H4 (cell line): ENCODE measurements around the gene HACD4. TPM values are rescaled to one million over a fixed set of nuclear protein-coding genes. Genes with fewer than 3 reads are reported as not detected.
"Not testable (repeated sequence)": the region's sequence is repeated elsewhere in the genome, so short reads cannot be mapped to it uniquely, and the experiment has no call there.

Experiments used
- DNase-seq: peaks from one replicate; pipeline ENCODE4 v3.0.0-alpha.2; 2015; ENCODE audit warnings: low spot score
- total RNA-seq: library from RNA; depleted of rRNA; stranded (reverse); fragments of >200 nt; shearing (Covaris generic); gene quantifications from 2 replicates; pipeline ENCODE4 v1.2.3, GENCODE V29; 2014

The HACD4 gene
- total RNA-seq, 1 experiment from 2014 or later: not detected

DNA sequence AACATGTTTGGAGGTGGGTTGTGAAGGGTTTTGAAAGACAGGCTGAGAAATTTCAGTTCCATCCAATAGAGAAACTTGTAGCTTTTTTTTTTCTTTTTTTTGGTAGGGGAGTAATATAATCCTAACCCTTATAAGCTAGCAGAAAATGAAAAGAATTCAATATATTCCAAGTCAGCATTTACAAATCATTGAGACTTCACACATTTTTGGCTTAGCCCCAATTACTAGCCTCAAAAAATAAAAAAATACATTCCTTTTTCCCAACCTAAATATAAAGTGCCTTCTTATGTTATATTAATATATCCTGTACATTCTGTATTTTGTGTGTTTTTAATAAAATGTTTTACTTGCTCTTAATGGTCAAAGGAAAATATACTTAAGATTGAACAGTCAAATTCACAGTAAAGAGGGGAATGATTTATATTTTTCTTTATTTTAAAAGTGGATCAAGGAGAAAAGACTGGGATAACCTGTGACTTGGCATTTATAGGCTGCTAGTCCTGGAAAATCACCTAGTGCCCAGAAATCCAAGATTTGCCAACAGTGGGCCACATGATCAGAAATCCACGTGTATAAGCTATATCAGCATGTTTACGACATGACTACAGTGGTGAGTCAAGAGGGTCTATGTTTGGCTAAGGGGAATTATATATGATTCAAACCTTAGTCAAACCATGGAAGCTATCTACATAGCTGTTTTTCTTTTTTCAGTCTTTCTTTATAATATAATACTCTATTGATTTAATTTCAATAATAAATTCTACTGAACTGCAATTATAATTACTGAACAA is 14.5 kb downstream of the HACD4 start:
- no peak for DNase-seq

DNA sequence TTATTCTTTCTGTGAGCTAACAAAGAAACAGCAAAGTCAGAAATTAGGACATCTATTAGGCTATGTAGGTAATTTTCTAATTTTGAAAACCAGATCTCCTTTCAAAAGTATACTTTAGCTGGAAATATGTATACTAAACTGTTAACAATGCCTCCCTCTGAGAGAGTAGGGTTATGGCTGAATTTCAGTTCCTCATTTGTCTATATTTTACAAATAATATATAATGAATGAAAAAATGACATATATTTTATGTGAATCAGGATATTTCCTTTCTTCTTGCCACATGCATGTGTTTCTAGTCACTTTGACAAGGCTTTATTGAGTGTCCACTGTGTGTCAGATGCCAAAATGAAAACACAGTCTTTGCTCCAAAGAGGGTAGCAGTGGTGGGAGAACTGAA is 15.4 kb downstream of the HACD4 start:
- DNase-seq: no peak

DNA sequence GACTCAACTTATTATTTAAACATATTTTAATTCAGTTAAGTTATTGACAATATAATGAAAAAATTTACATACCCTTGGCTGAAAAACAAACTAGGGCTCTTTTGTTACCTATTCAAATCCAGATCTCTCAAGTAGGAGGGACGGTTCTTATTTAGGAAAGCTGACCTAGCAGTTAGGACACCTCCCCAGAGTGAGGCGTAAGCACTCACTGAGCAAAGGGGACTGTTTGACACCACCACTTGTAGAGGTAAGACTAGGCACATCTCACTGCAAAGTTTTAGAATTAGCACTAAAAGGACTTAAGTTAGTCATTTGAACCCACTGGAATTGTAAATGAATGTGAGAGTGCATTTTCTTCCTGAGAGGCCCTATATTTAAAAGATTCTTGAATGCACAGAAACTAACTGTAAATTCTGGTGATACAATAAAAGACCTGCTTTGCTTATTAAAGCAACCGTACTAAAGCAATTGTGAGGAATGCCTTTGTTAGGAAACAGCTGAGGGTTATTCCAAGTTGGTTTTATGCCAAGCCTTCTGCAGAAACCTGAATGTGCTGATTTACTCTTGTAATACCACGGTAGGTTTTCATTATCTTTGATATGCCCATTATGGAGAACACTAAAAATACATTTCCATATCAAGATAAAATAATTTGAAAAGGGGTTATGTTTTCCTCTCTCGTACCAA is 16.2 kb downstream of the HACD4 start:
- no peak for DNase-seq

DNA sequence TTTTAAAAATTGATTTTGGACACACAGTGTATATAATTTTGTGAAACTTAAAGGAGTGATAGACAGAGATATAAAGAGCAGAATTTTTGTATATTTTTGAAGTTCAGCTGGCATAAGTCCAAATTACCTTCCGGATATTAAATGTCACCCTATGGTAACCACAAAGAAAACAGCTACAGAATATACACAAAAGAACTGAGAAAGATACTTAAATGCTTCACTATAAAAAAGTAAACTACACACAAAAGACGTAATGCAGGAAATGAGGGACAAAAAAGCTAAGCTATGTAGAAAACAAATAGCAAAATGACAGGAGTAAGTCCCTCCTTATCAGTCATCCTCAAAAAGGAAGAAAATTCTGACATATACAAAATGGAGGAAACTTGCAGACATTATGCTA is 29.4 kb downstream of the HACD4 start:
- DNase-seq: no peak

DNA sequence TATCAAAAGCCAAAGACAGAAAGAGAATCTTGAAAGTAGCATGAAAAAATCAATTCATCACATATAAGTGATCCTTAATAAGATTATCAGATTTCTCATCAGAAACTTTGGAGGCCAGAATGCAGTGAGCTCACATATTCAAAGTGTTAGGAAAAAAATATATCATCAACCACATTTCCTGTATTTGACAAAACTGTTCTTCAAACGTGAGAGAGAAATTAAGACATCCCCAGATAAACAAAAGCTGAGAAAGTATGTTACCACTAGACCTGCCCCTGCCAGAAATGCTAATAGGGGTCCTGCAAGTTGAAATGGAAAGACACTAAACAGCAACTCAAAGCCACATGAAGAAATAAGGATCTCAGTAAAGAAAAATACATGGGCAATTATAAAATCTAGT is 29.9 kb downstream of the HACD4 start:
- no peak for DNase-seq

DNA sequence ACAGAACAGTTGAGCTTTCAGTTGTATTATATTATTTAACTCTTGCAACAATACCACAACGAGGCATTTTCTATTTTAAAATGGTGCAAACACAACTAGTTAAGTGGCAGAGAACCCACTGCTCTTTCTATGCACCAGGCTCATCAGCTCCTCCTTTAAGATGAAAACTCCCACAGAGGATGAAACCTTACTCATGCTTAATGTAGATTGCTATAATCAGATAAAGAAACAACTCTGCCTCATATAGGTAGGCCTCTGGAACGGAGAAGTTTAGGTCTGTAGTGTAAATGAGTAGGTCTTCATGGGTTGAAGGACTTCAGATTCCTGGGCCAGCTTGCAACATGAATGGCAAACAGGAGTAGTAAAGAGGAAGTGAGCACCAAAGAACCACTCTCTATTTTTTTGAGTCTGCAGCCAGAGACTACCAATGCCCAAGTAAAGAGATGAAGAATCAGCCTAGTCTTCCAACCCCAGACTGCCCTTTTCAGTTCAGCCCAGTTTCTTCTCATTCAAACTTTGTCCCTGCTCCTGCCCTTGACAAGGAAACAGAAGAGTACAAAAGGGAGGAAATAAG is 33.9 kb downstream of the HACD4 start:
- DNase-seq: no peak

DNA sequence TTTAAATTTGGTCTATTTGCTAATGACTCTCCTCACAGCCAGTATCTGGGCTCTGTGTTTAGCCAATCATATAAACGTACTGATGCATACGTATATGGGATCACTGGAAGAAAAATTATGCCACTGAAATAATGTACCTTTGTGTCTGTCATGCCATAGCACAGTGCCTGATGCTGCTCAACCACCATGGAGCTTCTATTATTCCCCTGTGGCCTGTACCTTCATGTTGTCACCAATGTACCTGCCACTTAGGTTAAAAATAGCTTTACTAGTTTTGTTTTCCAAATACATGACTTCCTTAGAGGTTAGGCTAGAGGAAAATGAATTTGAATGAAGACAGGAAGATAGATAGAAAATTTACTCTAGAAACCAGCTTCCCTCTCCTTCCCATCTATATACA is 34.6 kb downstream of the HACD4 start:
- DNase-seq: no peak

DNA sequence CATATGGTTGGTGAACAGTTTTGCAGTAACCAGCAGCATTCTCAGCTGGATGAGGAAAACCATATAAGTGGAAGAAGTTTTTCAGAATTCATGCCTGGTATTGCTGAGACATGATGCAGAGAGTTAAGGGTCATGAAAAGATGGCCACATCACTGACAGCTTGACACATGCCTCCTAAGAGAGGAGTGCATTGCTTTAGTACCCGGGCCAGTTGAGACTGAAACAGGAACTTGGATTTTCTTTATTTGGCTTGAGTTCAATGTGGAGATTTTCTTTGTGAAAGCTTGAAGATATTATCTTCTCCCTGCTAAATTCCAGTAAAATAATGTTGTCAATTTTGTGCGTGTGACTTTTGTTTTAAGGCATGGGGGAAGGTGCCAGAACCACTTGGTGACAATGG is 35.8 kb downstream of the HACD4 start:
- no peak for DNase-seq

DNA sequence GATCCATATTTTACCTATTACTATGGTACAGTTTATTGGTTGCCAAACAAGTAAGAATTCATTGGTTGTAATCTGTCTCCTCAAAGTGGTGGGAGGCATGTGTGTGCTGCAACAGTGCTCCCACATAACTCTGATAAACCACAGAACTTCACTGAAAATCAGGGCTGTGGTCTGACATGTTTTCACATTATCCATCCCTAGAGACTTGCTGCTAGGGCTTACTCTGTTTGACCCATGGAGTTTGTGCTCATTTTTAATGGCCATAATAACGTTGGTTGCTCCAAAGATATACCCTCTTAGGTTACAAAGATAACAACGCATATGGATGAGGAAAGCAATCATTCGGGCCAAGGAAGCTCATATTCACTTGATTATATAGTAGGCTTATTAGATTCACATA is 37.0 kb downstream of the HACD4 start:
- DNase-seq: no peak

DNA sequence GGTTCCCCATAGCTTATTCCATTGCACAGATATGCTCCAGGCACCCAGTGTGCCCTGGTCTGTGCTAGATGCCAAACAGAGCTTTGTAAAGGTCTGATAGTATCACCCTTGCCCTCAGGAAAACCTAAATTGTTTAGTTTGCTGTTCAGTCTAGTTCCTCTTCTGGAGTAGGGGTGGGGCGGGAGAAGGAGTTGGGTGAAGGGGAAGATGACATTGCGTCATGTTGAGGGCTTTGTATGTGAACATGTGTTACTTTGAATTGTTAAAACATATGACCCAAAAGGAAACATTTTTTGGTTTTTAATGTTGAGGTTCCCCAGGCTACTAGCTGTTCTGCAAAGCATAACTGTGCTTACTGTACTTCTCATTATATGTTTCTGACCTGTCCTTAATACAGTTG is 40.6 kb downstream of the HACD4 start:
- no peak for DNase-seq

DNA sequence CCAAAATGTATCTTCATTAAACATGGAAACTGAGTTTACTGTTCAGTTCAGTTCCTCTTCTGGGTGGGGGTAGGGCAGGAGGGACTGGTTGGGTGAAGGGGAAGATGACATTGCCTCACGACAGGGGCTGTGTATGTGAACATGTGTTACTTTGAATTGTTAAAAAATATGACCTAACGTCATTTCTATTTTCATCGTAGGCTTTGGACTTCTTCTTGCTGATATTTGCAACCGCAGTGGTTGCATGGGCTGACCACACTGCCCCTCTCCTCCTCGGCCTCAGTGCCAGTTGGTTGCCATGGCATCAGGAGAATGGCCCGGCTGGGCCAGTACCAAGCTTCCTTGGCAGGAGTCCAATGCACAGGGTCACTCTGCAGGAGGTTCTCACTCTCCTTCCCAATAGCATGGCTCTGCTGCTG is 41.5 kb downstream of the HACD4 start:
- DNase-seq: no peak

DNA sequence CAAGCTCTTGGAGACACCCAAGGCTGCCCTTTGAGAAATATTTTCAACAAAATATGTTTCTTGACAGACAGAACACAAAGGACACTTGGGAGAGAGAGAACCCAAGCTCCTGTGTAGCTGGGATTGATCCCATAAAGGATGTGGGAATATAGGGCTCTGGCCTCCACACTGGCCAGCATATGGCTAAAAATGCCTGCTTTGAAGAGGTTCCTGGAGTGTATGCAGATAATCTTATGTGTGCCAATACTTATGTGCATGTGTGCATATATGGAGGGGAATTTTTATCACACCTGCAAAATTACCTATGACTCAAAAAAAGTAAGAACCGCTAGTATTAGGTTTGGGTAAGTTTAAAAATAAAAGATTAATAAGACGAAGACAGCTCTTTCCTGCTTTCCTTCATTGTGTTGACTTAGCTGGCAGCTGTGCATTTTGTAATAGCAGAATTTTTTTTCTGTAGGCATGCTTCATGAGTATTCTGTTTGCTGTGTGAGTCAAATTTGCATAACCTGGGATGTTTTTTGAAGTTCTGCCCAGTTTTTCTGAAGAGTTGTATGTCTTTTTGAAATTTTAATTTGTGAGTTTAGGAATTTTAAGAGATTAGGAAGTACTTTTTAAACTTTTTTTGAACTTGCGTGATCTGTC is 42.6 kb downstream of the HACD4 start:
- DNase-seq: no peak

DNA sequence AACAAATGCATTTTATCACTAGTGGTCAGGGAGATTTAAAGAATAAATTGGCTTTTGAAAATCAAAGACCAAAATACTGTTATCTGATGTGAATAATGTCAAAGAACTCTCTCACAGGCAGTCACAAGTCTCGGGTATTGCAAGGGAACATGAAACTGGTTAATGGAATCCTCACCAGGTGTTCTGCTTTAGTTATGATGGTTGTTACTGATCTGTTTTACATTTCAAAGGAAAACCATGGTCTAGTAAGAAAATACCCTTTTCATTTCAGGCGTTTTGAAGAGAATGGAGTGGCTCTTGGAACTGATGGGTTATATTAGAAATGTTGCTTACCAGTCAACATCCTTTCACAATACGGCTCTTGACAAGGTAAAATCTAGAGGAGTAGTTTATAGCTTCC is 43.4 kb downstream of the HACD4 start:
- DNase-seq: no peak

DNA sequence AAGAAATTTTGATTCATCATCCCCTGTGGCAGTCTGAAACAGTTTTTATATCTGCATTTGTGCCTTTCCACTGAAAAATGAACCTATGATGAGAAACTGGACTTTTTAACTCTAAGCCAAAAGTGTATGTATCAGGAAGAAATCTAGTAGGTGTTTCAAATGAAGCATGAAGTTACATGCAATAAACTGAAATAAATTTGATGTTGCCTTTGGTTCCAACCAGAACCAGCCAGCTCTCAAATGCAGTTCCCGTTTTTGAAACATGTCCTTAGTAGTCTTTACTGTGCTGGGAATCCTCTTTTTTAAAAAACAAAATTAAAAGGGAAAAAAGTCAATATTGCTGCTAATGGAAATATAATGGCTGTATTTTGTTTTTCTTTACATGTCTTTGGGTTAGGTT is 43.9 kb downstream of the HACD4 start:
- DNase-seq: no peak

DNA sequence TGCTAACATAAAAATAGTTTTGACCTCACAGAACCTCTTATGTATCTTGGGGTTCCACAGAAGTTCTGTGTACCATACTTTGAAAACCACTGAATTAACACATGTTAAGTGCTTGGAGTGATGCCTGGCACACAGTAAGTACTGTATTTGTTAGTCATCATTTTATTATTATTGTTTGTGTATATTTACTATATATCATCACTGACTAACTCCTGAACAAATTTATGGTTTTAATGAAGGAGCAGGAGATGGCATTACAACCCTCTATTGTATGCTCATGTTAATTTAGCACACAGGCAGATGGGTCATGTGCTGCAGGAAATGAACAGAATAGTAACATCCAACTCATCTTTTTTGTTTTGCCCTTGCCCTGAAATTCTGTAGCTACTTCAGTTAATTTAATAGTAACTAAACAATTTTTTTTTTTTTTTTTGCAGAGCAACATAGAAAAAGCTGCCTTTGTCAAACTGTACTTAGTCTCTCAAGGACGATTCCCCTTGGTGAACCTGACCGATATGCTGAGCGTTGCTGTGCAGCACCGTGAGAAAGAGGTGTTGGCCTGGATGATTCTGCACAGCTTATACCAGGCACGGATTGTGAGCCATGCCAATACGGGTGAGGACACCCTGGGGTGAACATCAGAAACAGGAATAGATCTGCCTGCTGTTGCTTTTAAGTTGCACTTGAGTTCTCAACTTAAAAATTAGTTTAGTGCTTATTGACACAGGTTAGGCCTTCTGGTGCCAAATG is 45.4 kb downstream of the HACD4 start:
- no peak for DNase-seq

DNA sequence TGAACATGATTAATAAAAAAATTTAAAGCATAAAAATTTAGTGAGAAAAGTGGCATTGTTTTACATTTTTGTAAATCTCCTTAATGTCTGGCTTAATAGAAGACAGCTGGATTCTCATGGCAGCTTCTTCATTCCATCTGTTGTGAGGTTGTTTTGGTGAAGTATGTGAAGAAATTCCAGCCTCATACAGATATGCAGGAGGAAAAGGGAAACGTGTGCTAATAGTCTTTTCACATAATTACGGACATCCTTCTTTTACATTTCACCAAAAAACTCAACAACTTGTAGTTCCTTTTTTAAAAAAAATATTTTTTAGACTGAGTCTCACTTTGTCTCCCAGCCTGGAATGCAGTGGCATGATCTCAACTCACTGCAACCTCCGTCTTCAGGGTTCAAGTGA is 46.9 kb downstream of the HACD4 start:
- DNase-seq: no peak

DNA sequence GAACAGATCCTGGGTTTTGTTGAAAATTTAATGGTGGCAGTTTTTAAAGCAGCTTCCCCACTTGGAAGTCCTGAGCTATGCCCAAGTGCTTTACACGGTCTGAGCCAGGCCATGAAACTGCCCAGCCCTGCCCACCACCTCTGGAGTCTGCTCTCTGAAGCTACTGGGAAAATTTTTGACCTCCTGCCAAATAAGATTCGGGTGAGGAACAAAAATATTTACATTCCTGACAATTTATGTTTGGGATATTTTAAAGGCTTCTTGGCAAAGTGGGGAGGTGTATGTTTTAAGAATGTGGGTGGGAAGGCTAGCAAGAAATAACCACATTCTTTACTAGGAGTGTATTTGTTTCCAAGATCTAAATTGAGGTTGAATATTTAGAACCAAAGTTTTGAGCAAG is 50.0 kb downstream of the HACD4 start:
- DNase-seq: peak; percentile 80

DNA sequence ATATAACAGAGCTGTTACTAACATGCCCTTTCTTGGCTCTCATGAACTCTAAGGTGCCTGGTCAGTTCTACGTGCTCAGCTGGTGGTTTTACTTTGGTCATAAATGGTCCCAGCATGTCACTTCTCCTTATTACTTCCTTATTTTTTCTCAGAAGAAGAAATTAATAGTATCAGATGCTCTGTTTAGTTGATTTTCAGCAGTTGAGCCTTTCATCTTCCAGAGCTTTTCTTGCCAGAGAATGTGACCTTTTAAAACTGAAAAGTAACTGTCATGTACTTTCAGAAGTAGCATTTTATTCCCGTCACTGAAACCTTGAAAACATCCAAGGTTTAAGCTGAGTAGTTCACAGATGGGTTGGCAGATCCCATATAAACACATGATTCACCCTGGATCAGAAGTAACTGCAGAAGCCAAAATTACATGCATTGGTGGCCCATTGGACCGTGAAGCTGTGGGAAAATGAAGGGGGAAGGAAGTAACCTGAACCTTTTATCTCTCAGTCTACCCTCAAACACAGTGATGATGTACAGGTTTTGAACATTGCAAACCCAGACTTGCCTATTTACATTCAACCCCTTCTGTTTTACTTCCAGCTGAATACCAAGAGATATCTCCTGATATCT is 50.5 kb downstream of the HACD4 start:
- DNase-seq: peak; percentile 56

DNA sequence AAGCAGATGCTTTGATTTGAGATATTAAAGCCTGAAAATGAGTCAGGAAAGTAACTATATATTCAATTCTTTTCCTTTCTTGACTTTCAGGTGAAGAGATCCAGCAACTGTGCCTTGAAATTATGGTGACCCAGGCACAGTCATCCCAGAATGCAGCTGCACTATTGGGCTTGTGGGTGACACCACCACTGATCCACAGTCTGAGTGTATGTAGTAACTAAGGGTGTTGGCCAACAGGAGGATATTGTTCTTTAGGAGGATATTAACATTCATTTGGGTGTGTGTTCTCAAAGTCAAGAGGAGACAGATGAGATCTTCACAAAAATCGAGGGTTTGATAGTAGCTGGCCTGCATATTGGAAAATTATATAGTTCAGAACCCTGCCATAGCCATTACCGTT is 53.2 kb downstream of the HACD4 start:
- DNase-seq: no peak

DNA sequence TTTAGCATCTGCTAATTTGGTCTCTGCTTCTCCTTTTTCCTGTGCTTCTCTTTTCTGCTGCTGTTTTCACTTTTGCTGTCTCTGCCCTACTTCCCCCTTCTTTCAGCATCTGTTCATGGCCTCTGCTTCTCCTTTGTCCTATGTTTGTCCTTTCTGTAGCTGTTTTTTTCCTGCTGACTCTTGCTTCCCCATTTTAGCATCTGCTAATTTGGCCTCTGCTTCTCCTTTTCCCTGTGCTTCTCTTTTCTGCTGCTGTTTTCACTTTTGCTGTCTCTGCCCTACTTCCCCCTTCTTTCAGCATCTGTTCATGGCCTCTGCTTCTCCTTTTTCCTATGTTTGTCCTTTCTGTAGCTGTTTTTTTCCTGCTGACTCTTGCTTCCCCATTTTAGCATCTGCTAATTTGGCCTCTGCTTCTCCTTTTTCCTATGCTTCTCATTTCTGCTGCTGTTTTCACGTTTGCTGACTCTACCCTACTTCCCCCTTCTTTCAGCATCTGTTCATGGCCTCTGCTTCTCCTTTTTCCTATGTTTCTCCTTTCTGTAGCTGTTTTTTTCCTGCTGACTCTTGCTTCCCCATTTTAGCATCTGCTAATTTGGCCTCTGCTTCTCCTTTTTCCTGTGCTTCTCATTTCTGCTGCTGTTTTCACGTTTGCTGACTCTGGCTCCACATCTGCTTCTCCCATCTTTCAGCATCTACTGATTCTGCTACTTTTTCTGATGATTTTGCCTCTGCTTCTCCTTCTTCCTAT is 57.1 kb downstream of the HACD4 start:
- DNase-seq: not testable (repeated sequence)
